Right lobe of liver (tissue), 6 donors: ENCODE data around the gene PLXNB2. TPM values are rescaled to one million over a fixed set of nuclear protein-coding genes. Genes with fewer than 3 reads are reported as not detected.

ENCODE experiments used
- ATAC-seq, 4 donors: fragments of 200-7000 bp; cut with Tn5 transposase; one replicate each; pipeline ENCODE4 v1.9.1; 2020; ENCODE audit warnings: mild to moderate bottlenecking in 4 of 4, moderate library complexity in 4 of 4
- DNase-seq, 3 donors: peaks; one replicate each; pipeline ENCODE4 v3.0.0-alpha.2; 2020
- H3K27ac ChIP-seq, 3 donors: fragments of 200-600 bp; one replicate each; pipeline ENCODE4 v1.8.0; 2022
- H3K27me3 ChIP-seq, 2 donors: fragments of 200-600 bp; one replicate each; pipeline ENCODE4 v1.8.0; 2022
- H3K36me3 ChIP-seq, 4 donors: fragments of 200-600 bp; sonication (generic) in 1 of 4; one replicate each; pipeline versions ENCODE4 v1.5.1 to v1.8.0; 2017 to 2022; ENCODE audit warnings: control low read depth in 1 of 4
- H3K4me1 ChIP-seq, 4 donors: fragments of 200-600 bp; sonication (generic) in 1 of 4; one replicate each; pipeline versions ENCODE4 v1.5.1 to v1.8.0; 2017 to 2022; ENCODE audit warnings: control low read depth in 1 of 4
- H3K4me3 ChIP-seq, 3 donors: fragments of 200-600 bp; one replicate each; pipeline ENCODE4 v1.8.0; 2022
- H3K9me3 ChIP-seq, 4 donors: fragments of 200-600 bp; sonication (generic) in 1 of 4; one replicate each; pipeline versions ENCODE4 v1.5.1 to v1.8.0; 2017 to 2022; ENCODE audit warnings: control low read depth in 1 of 4
- CTCF ChIP-seq, 4 donors: fragments of 200-600 bp in 3 of 4; fragments of 450-650 bp in 1 of 4; IDR thresholded peaks; one replicate each; pipeline versions ENCODE4 v1.5.1 to v1.8.0; 2016 to 2022; ENCODE audit warnings: antibody characterized with exemption in 4 of 4, mild to moderate bottlenecking in 2 of 4
- POLR2A ChIP-seq: fragments of 450-650 bp; IDR thresholded peaks from one replicate; pipeline ENCODE4 v1.6.1; 2017; ENCODE audit warnings: antibody characterized with exemption, mild to moderate bottlenecking
- WGBS: methylation state at CpG from one replicate; pipeline ENCODE4 v1.1.6; 2018; ENCODE audit warnings: low coverage, low lambda C conversion rate; ENCODE audit not compliant: insufficient coverage; ENCODE audit errors: missing lambda C conversion rate; 5-methylcytosine and 5-hydroxymethylcytosine counted together
- intact Hi-C, 2 donors: fragments of 100-400 bp; cut with DNase I; formaldehyde crosslinking; loops; one replicate each; pipeline versions ENCODE4 v1.11.2 to v1.14.1; 2022
- total RNA-seq, 6 experiments: library from RNA; depleted of rRNA in 2 of 6; stranded (reverse); fragments of >200 nt in 2 of 6; fragmentation: NEBNext Ultra II Directional in 3 of 6; extraction: Animal tissue kit (Norgen Biotek cat#: 25700) in 3 of 6; gene quantifications; one replicate each; pipeline versions ENCODE4 v1.1.0 to v1.2.4, GENCODE V29; 2016 to 2023
- donor health status: DM: no; HTN: yes; CAD: no.
- donor health status: DM: no; HTN: no; CAD: no.
- donor health status: DM: no; HTN: no; CAD: no.
- donor health status: DM: no; HTN: yes; CAD: no.
- donor health status: DM: no; HTN: yes; CAD: no.

Gene PLXNB2
- total RNA-seq, 6 experiments from 2014 or later = 154 to 181 (median 161) TPM

GRCh38 chr22:50233223-50233622 lies 74.2 kb downstream of the PLXNB2 start:
- H3K9me3 ChIP-seq = no peaks in the 10 kb centered on the region
- TF ChIP-seq CTCF (IDR thresholded peaks at IDR 0.05) (no peak), POLR2A (no peak)
- 87% methylated on average over 3 of the region's 18 CpGs for WGBS
- H3K27ac ChIP-seq = no peak overlapping the region
- intact Hi-C loops = no loop called here
- peaks cover 0 to 18% (median 3%) of the 10 kb centered on the region in 4 donors for H3K36me3 ChIP-seq
- no peak for ATAC-seq
- H3K27me3 ChIP-seq = no peaks in the 10 kb centered on the region
- no peaks in the 10 kb centered on the region for H3K4me1 ChIP-seq
- H3K4me3 ChIP-seq = no peak overlapping the region
- peak in 1 of 3 donors; percentile 11 for DNase-seq

GRCh38 chr22:50232481-50233151 lies 74.8 kb downstream of the PLXNB2 start:
- WGBS = 94% methylated on average over 15 of the region's 20 CpGs
- Histone ChIP-seq H3K27ac (no peak overlapping the region), H3K4me1 (no peaks in the 10 kb centered on the region), H3K9me3 (no peaks in the 10 kb centered on the region), H3K4me3 (no peak overlapping the region), H3K27me3 (no peaks in the 10 kb centered on the region), H3K36me3 (peaks cover 0 to 18% (median 3%) of the 10 kb centered on the region in 4 donors)
- intact Hi-C loops = no loop called here
- DNase-seq = no peak
- no peak for ATAC-seq
- no peak for TF ChIP-seq POLR2A
- TF ChIP-seq CTCF (IDR thresholded peaks at IDR 0.05) = no peak

GRCh38 chr22:50229370-50229769 lies 78.1 kb downstream of the PLXNB2 start:
- WGBS = 82% methylated on average over 2 of the region's 16 CpGs
- H3K9me3 ChIP-seq = no peaks in the 10 kb centered on the region
- peaks cover 0 to 30% (median 3%) of the 10 kb centered on the region in 4 donors for H3K36me3 ChIP-seq
- H3K27ac ChIP-seq = no peak overlapping the region
- no peaks in the 10 kb centered on the region for H3K27me3 ChIP-seq
- no peak overlapping the region for H3K4me3 ChIP-seq
- no peaks in the 10 kb centered on the region for H3K4me1 ChIP-seq
- DNase-seq (peak in 1 of 3 donors; percentile 16), ATAC-seq (no peak)
- intact Hi-C loops = no loop called here
- TF ChIP-seq POLR2A = no peak
- no peak for TF ChIP-seq CTCF (IDR thresholded peaks at IDR 0.05)

- TF ChIP-seq POLR2A = no peak
- no peak for TF ChIP-seq CTCF (IDR thresholded peaks at IDR 0.05)
- H3K27ac ChIP-seq = no peak overlapping the region
- no peaks in the 10 kb centered on the region for H3K9me3 ChIP-seq
- intact Hi-C loops = no loop called here
- H3K36me3 ChIP-seq = peaks cover 0 to 38% (median 4%) of the 10 kb centered on the region in 4 donors
- H3K4me1 ChIP-seq = no peaks in the 10 kb centered on the region
- no peak for ATAC-seq
- peak in 1 of 3 donors; percentile 12 for DNase-seq
- no peak overlapping the region for H3K4me3 ChIP-seq
- H3K27me3 ChIP-seq = no peaks in the 10 kb centered on the region
- 98% methylated on average over 5 of the region's 9 CpGs for WGBS
These were observed 79.1 kb downstream of the PLXNB2 start for GRCh38 chr22:50228366-50228765.
